ENCODE measurements around the gene SSTR3.

- no peak for TF ChIP-seq CTCF (IDR thresholded peaks at IDR 0.05)
- no peak for TF ChIP-seq POLR2A (IDR thresholded peaks at IDR 0.05)
- TF ChIP-seq EP300 (IDR thresholded peaks at IDR 0.05), result no peak
Observed at GRCh38 chr22:37229012-37229804, 16.9 kb upstream of the SSTR3 start.

Data from ovary (tissue), 3 donors.